GM19238 (cell line): Measurements from ENCODE around the gene RPTOR.
"Not testable (repeated sequence)": the region's sequence is repeated elsewhere in the genome, so short reads cannot be mapped to it uniquely, and the experiment has no call there.

Source experiments
- DNase-seq: peaks from one replicate; pipeline ENCODE4 v3.0.0; 2011; ENCODE audit warnings: low spot score; ENCODE audit not compliant: insufficient read length

Gene RPTOR

DNA sequence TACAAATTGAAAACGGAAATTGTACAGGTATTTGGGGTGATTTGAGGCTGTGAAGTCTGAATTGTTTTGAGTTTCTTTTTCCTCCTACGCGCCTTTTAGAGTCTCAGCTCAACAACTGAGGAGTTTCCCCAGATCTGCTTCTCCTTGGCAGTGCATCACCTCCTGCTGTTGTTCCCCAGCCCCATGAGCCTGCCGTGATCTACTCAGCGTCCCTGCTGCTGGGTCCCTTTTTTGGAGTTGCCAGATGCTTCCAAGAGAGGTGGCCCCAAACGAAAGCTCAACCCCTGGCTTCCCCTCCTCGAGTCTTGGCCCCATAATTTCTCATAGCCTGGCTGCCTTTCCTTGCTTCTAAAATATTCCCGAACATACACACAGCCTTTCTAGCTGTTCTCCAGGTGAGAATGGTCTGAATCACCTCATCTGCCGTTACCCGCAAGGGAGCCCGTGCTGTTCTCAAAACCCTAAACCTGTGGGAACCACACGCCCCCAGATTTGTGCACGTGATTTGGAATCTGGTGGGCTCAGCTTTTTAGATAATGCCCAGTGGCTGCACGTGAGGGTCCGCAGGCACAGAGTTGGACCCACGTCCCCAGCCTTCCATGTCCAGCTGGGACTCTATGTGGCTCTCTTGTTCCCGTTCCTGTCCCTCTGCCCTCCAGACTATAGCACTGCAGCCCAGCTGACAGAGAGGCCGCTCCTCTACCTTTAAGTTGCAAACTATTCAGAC, 267.9 kb downstream of the RPTOR start:
- DNase-seq, result no peak

DNA sequence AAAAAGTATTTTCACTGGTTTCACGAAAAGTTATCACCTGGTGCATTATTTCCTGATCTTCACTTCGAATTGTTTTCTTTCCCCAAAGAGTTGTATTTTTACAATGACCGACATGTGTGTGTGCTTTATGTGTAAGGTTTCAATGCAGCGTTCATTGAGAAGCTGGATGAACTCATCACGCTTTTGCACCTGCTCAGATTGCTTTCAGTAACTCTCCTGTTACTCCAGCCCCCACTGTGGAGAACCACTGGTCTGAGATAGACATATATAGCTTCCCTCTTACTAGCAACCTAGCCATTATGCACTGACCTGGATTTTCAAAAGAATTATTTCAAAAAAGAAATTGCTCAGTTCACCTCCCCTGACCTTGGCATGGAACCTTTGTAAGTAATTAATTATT, 268.7 kb downstream of the RPTOR start:
- DNase-seq, result no peak

GRCh38 chr17:80814491-80814890, 269.9 kb downstream of the RPTOR start:
- no peak for DNase-seq

- DNase-seq, result no peak
These were observed 270.6 kb downstream of the RPTOR start for GRCh38 chr17:80815151-80815681.

DNA sequence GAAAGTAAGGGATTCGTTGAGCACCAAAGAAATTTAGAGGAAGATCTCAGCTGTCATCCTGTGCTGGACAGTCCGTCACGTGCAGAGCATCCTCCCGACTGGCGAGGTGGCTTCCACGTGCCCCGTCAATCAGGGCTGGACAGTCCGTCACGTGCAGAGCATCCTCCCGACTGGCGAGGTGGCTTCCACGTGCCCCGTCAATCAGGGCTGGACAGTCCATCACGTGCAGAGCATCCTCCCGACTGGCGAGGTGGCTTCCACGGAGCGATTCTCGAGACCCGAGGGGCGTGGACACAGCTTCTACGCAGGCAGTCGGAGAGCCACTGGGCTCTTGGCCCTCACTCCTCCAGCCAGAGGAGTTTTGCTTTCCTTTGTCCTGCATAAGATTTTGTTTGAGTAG, 271.1 kb downstream of the RPTOR start:
- not testable (repeated sequence) for DNase-seq

- no peak for DNase-seq
These were observed 271.8 kb downstream of the RPTOR start for GRCh38 chr17:80816241-80817103.

- no peak for DNase-seq
These were observed 272.7 kb downstream of the RPTOR start for GRCh38 chr17:80817321-80817845.

GRCh38 chr17:80817861-80818260, 273.2 kb downstream of the RPTOR start:
- no peak for DNase-seq

DNA sequence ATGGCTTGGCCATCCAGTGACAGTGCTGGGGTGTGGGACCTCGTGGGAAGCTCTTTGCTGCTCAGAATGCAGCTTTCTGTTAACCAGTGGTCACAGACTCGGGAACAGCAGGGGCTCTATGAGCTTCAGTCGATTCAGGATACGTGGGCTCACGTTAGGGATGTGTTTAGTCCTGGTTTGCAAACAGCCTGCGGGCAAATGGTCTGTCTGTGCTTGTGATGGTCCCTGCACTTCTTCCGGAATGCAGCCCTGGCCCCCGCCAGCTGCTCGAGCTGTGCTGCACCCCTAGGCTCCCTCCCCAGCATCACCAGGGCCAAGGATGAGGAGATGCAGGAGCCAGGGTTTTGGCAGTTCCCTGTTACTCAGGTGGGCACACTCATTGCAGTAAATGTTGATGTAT, 274.2 kb downstream of the RPTOR start:
- no peak for DNase-seq

DNA sequence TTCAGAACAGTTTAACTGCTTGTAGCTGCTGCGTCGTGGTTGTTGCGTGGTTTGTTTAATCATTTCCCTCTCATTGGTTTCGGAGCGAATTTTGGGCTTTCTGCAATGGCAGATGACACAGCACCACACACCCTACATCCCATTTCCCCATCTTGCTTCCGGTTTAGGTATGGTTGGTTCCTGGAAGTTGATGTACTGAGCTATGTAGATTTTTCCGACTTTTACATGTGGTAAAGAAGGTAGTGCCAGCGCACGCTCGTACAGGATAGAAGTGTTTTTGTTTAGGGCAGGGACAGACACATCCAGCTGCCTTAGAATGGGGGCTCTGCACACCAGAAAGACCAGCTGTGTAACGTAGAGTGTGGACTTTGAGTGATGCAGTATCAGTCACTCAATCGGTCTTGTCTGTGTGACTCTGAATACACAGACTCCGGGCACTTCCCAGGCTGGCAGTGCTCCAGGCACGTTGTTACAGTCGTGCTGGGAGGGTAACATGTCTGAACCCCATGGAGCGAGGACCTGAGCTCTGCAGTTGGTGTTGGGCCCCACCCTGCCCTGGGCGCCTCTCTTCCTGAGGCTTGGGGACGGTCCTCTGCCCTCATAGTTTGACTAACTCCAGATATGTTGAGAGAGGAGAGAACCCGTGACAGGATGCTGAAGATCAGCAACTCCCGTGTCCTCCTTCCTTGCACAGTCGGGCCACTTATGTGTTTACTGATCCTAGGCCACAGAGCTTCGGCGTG, 275.0 kb downstream of the RPTOR start:
- DNase-seq, result no peak

GRCh38 chr17:80820331-80820730, 275.7 kb downstream of the RPTOR start:
- no peak for DNase-seq

DNA sequence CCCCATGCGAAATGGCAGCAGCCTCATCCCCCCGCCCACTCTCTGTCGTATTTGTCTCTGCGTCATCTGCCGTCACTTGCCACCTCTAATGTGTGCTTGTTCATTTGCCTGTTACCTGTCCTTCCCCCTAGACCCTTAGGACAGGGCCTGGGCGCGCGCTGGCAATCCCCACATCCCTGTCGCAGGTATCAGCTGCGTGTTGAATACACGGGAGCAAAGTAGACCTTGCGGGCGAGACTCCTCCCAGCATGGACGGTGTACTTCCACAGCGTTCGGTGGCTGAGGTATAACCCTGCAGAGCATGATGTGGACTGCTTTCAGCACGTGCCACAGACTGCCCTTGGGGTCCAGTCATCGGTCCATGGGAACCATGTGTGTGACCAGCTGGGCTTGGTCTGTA, 276.9 kb downstream of the RPTOR start:
- DNase-seq, result no peak

- DNase-seq, result no peak
These were observed 277.5 kb downstream of the RPTOR start for GRCh38 chr17:80822021-80822699.

DNA sequence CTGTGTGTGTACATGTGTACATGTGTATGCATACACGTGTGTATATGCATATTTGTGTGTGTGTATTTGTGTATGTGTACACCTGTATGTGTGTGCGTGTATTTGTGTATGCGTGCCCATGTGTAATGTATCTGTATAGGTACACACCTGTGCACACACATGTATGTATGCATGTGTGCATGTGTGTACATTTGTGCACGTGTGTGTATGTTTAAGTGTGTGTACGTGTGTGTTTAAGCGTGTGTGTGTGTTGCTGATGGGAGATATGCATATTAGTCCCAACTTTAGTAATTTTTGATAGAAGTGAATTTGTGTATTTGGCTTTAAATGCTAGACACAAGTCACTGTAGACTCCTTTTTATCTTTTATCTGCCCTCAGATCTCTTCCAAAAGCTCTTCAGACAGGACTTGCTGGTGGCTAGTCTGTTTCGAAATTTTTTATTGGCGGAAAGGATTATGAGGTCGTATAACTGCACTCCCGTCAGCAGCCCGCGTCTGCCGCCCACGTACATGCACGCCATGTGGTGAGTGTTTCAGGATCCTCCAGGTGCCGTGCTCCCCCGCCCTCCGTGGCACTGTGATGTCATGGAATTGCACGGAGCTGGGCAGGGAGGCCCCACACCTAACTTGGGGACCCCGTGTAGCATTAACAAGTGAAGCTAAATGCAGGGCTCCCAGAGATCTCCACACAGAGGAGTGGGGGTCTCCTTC, 278.2 kb downstream of the RPTOR start:
- no peak for DNase-seq

DNA sequence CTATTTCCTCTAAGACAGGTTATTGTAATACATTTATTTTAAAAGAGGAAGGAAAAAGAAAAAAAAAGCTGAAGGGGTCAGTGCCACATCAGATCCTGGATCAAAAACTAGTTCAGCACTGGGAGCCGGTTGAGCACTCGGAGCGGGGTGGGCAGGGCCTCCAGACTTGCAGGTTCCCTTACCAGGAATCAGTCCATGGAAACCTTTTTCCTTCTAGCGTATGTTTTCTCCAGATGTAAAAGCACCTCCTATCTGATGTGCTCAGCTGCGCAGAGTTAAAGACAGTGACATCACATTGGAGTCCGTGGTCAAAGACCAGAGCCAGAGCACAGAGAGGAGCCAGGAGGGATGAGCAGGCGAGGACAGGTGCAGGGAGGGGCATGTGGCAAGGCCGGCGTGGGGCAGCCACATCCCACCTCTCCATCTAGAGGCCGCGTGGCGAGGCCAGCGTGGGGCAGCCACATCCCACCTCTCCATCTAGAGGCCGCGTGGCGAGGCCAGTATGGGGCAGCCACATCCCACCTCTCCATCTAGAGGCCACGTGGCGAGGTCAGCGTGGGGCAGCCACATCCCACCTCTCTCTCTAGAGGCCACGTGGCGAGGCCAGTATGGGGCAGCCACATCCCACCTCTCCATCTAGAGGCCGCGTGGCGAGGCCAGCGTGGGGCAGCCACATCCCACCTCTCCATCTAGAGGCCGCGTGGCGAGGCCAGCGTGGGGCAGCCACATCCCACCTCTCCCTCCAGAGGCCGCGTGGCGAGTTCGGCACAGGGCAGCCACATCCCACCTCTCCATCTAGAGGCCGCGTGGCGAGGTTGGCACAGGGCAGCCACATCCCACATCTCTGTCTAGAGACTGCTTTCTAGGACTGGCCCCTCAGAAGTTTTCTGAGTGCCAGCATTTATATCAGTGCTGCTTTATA, 280.2 kb downstream of the RPTOR start:
- DNase-seq, result no peak

GRCh38 chr17:80825471-80826345, 281.1 kb downstream of the RPTOR start:
- no peak for DNase-seq

- no peak for DNase-seq
These were observed 281.8 kb downstream of the RPTOR start for GRCh38 chr17:80826346-80826954.
